Stimulated activated effector memory CD8-positive, alpha-beta T cell treated with anti-CD3 and anti-CD28 coated beads, Interleukin-12 subunit alpha, Interleukin-12 subunit beta, amount 100 ng/mL, for 72 hours (primary cell): ENCODE data around the gene TNFSF8.

Source experiments
- ATAC-seq: fragments of 150-1000 bp; cut with Tn5 transposase; 2 replicates; pipeline ENCODE4 v1.10.0; 2021
- DNase-seq, 2 donors: peaks; one replicate each; pipeline ENCODE4 v3.0.0; 2021 to 2022; ENCODE audit warnings: low spot score in 2 of 2
- H3K27ac Mint-ChIP-seq: one replicate; pipeline ENCODE4 v1.8.0; 2022; ENCODE audit warnings: mild to moderate bottlenecking, mixed read lengths
- H3K36me3 Mint-ChIP-seq: one replicate; pipeline ENCODE4 v1.8.0; 2022; ENCODE audit warnings: mild to moderate bottlenecking, mixed read lengths
- H3K4me1 Mint-ChIP-seq: one replicate; pipeline ENCODE4 v1.8.0; 2022; ENCODE audit warnings: mixed read lengths
- H3K4me3 Mint-ChIP-seq: one replicate; pipeline ENCODE4 v1.8.0; 2022; ENCODE audit warnings: mild to moderate bottlenecking, mixed read lengths
- H3K9me3 Mint-ChIP-seq: one replicate; pipeline ENCODE4 v1.8.0; 2022; ENCODE audit warnings: mixed read lengths

The TNFSF8 gene

GRCh38 chr9:114947058-114947457 lies 16.7 kb upstream of the TNFSF8 start:
- DNase-seq (no peak), ATAC-seq (no peak)
- no peaks in the 10 kb centered on the region for H3K9me3 Mint-ChIP-seq
- no peaks in the 10 kb centered on the region for H3K36me3 Mint-ChIP-seq
- peaks cover 8% of the 10 kb centered on the region for H3K4me1 Mint-ChIP-seq
- no peak overlapping the region for H3K27ac Mint-ChIP-seq
- no peak overlapping the region for H3K4me3 Mint-ChIP-seq

GRCh38 chr9:114945616-114946412 lies 15.4 kb upstream of the TNFSF8 start:
- no peak overlapping the region for H3K4me3 Mint-ChIP-seq
- no peak for DNase-seq
- no peak overlapping the region for H3K27ac Mint-ChIP-seq
- no peaks in the 10 kb centered on the region for H3K9me3 Mint-ChIP-seq
- peaks cover 8% of the 10 kb centered on the region for H3K4me1 Mint-ChIP-seq
- no peaks in the 10 kb centered on the region for H3K36me3 Mint-ChIP-seq
- no peak for ATAC-seq

- DNase-seq (no peak), ATAC-seq (no peak)
- H3K4me3 Mint-ChIP-seq, result no peak overlapping the region
- H3K9me3 Mint-ChIP-seq, result no peaks in the 10 kb centered on the region
- no peaks in the 10 kb centered on the region for H3K4me1 Mint-ChIP-seq
- no peak overlapping the region for H3K27ac Mint-ChIP-seq
- no peaks in the 10 kb centered on the region for H3K36me3 Mint-ChIP-seq
Measured at GRCh38 chr9:114941376-114941775, 11.0 kb upstream of the TNFSF8 start.

GRCh38 chr9:114938687-114939575 lies 8.5 kb upstream of the TNFSF8 start:
- ATAC-seq, result no peak
- Mint-ChIP-seq H3K27ac (no peak overlapping the region), H3K4me1 (no peaks in the 10 kb centered on the region), H3K9me3 (no peaks in the 10 kb centered on the region), H3K4me3 (no peak overlapping the region), H3K36me3 (no peaks in the 10 kb centered on the region)
- DNase-seq, result no peak

- no peaks in the 10 kb centered on the region for H3K9me3 Mint-ChIP-seq
- no peaks in the 10 kb centered on the region for H3K36me3 Mint-ChIP-seq
- H3K27ac Mint-ChIP-seq, result no peak overlapping the region
- DNase-seq, result no peak
- no peaks in the 10 kb centered on the region for H3K4me1 Mint-ChIP-seq
- no peak for ATAC-seq
- no peak overlapping the region for H3K4me3 Mint-ChIP-seq
Measured at GRCh38 chr9:114937516-114937915, 7.1 kb upstream of the TNFSF8 start.

GRCh38 chr9:114936581-114936980 lies 6.2 kb upstream of the TNFSF8 start:
- DNase-seq (no peak), ATAC-seq (no peak)
- no peaks in the 10 kb centered on the region for H3K9me3 Mint-ChIP-seq
- H3K4me1 Mint-ChIP-seq, result no peaks in the 10 kb centered on the region
- H3K36me3 Mint-ChIP-seq, result no peaks in the 10 kb centered on the region
- no peak overlapping the region for H3K4me3 Mint-ChIP-seq
- no peak overlapping the region for H3K27ac Mint-ChIP-seq

GRCh38 chr9:114935119-114935518 lies 4.7 kb upstream of the TNFSF8 start:
- ATAC-seq (no peak), DNase-seq (no peak)
- Mint-ChIP-seq H3K27ac (no peak overlapping the region), H3K4me3 (no peak overlapping the region), H3K9me3 (no peaks in the 10 kb centered on the region), H3K4me1 (peaks cover 12% of the 10 kb centered on the region), H3K36me3 (peaks cover 8% of the 10 kb centered on the region)

- Mint-ChIP-seq H3K4me1 (peaks cover 24% of the 10 kb centered on the region), H3K4me3 (no peak overlapping the region), H3K9me3 (no peaks in the 10 kb centered on the region), H3K36me3 (peaks cover 10% of the 10 kb centered on the region), H3K27ac (no peak overlapping the region)
- DNase-seq (no peak), ATAC-seq (no peak)
Measured at GRCh38 chr9:114932502-114932901, 2.1 kb upstream of the TNFSF8 start.

GRCh38 chr9:114931407-114931806 lies 1.0 kb upstream of the TNFSF8 start:
- Mint-ChIP-seq H3K4me3 (peak overlapping the region; percentile 72), H3K4me1 (peaks cover 29% of the 10 kb centered on the region), H3K36me3 (peaks cover 10% of the 10 kb centered on the region), H3K27ac (no peak overlapping the region), H3K9me3 (no peaks in the 10 kb centered on the region)
- ATAC-seq, result no peak
- no peak for DNase-seq

- Mint-ChIP-seq H3K36me3 (peaks cover 10% of the 10 kb centered on the region), H3K27ac (peak overlapping the region; percentile 88), H3K9me3 (no peaks in the 10 kb centered on the region), H3K4me3 (peak overlapping the region; percentile 72), H3K4me1 (peaks cover 40% of the 10 kb centered on the region)
- ATAC-seq, result no peak
- no peak for DNase-seq
Measured at GRCh38 chr9:114929201-114929600, 1.2 kb downstream of the TNFSF8 start.

- Mint-ChIP-seq H3K36me3 (peaks cover 10% of the 10 kb centered on the region), H3K9me3 (no peaks in the 10 kb centered on the region), H3K4me1 (peaks cover 40% of the 10 kb centered on the region), H3K4me3 (peak overlapping the region; percentile 72), H3K27ac (peak overlapping the region; percentile 88)
- DNase-seq (no peak), ATAC-seq (no peak)
Measured at GRCh38 chr9:114928671-114929070, 1.7 kb downstream of the TNFSF8 start.

- Mint-ChIP-seq H3K4me3 (peak overlapping the region; percentile 72), H3K36me3 (peaks cover 10% of the 10 kb centered on the region), H3K9me3 (no peaks in the 10 kb centered on the region), H3K27ac (peak overlapping the region; percentile 88), H3K4me1 (peaks cover 45% of the 10 kb centered on the region)
- ATAC-seq (no peak), DNase-seq (no peak)
Measured at GRCh38 chr9:114928136-114928535, 2.3 kb downstream of the TNFSF8 start.

GRCh38 chr9:114925672-114926071 lies 4.7 kb downstream of the TNFSF8 start:
- peak overlapping the region; percentile 29 for H3K27ac Mint-ChIP-seq
- H3K9me3 Mint-ChIP-seq, result no peaks in the 10 kb centered on the region

GRCh38 chr9:114925039-114925438 lies 5.4 kb downstream of the TNFSF8 start:
- peak overlapping the region; percentile 6 for H3K4me3 Mint-ChIP-seq
- ATAC-seq (no peak), DNase-seq (no peak)
- peaks cover 55% of the 10 kb centered on the region for H3K4me1 Mint-ChIP-seq
- peaks cover 1% of the 10 kb centered on the region for H3K36me3 Mint-ChIP-seq
- H3K9me3 Mint-ChIP-seq, result no peaks in the 10 kb centered on the region
- peak overlapping the region; percentile 33 for H3K27ac Mint-ChIP-seq

More at GRCh38 chr9:114925672-114926071, 4.7 kb downstream of the TNFSF8 start:
- ATAC-seq (no peak), DNase-seq (no peak)
- Mint-ChIP-seq H3K4me1 (peaks cover 59% of the 10 kb centered on the region), H3K4me3 (peak overlapping the region; percentile 13), H3K36me3 (peaks cover 8% of the 10 kb centered on the region)

GRCh38 chr9:114924327-114924726 lies 6.1 kb downstream of the TNFSF8 start:
- H3K27ac Mint-ChIP-seq, result peak overlapping the region; percentile 33
- no peak for DNase-seq
- H3K36me3 Mint-ChIP-seq, result no peaks in the 10 kb centered on the region
- H3K9me3 Mint-ChIP-seq, result no peaks in the 10 kb centered on the region
- ATAC-seq, result no peak
- H3K4me1 Mint-ChIP-seq, result peaks cover 60% of the 10 kb centered on the region
- H3K4me3 Mint-ChIP-seq, result peak overlapping the region; percentile 6

GRCh38 chr9:114923918-114924317 lies 6.5 kb downstream of the TNFSF8 start:
- Mint-ChIP-seq H3K27ac (no peak overlapping the region), H3K9me3 (no peaks in the 10 kb centered on the region), H3K36me3 (no peaks in the 10 kb centered on the region), H3K4me1 (peaks cover 64% of the 10 kb centered on the region), H3K4me3 (no peak overlapping the region)
- DNase-seq (no peak), ATAC-seq (no peak)
